Measurements from ENCODE around the gene HIVEP1.

HIVEP1 gene

GRCh38 chr6:11983306-11983705 is 28.8 kb upstream of the HIVEP1 start:
- no peaks in the 10 kb centered on the region for H3K27me3 ChIP-seq (ENCODE audit: control insufficient read depth, insufficient read depth, low read length)

GRCh38 chr6:11987386-11987785 is 24.7 kb upstream of the HIVEP1 start:
- H3K4me2 ChIP-seq (ENCODE audit: low read length), result no peak overlapping the region
- no peaks in the 10 kb centered on the region for H3K4me1 ChIP-seq
- no peaks in the 10 kb centered on the region for H3K9me3 ChIP-seq (ENCODE audit: control insufficient read depth, low read length)
- H3K9ac ChIP-seq, result no peak overlapping the region
- no peak overlapping the region for H3K4me3 ChIP-seq (ENCODE audit: low read depth, low read length)
- H2AFZ ChIP-seq, result no peak overlapping the region
- no peaks in the 10 kb centered on the region for H3K36me3 ChIP-seq (ENCODE audit: control insufficient read depth, insufficient read depth, low read length)
- H3K79me2 ChIP-seq, result no peaks in the 10 kb centered on the region
- TF ChIP-seq CTCF (IDR thresholded peaks at IDR 0.05), result no peak
- no peaks in the 10 kb centered on the region for H3K27me3 ChIP-seq (ENCODE audit: control insufficient read depth, insufficient read depth, low read length)
- H3K27ac ChIP-seq, result no peak overlapping the region

More at GRCh38 chr6:11983306-11983705, 28.8 kb upstream of the HIVEP1 start:
- H3K27ac ChIP-seq, result no peak overlapping the region
- H3K4me1 ChIP-seq, result no peaks in the 10 kb centered on the region
- no peak overlapping the region for H2AFZ ChIP-seq
- no peaks in the 10 kb centered on the region for H3K9me3 ChIP-seq (ENCODE audit: control insufficient read depth, low read length)
- TF ChIP-seq CTCF (IDR thresholded peaks at IDR 0.05), result no peak
- no peak overlapping the region for H3K4me3 ChIP-seq (ENCODE audit: low read depth, low read length)
- H3K9ac ChIP-seq, result no peak overlapping the region
- no peaks in the 10 kb centered on the region for H3K36me3 ChIP-seq (ENCODE audit: control insufficient read depth, insufficient read depth, low read length)
- no peaks in the 10 kb centered on the region for H3K79me2 ChIP-seq
- no peak overlapping the region for H3K4me2 ChIP-seq (ENCODE audit: low read length)

- Histone ChIP-seq H3K36me3 (ENCODE audit: control insufficient read depth, insufficient read depth, low read length) (no peaks in the 10 kb centered on the region), H3K9ac (no peak overlapping the region), H3K9me3 (ENCODE audit: control insufficient read depth, low read length) (no peaks in the 10 kb centered on the region), H3K4me1 (no peaks in the 10 kb centered on the region), H3K4me3 (ENCODE audit: low read depth, low read length) (no peak overlapping the region), H3K79me2 (no peaks in the 10 kb centered on the region), H3K4me2 (ENCODE audit: low read length) (no peak overlapping the region), H2AFZ (no peak overlapping the region), H3K27ac (no peak overlapping the region), H3K27me3 (ENCODE audit: control insufficient read depth, insufficient read depth, low read length) (no peaks in the 10 kb centered on the region)
- no peak for TF ChIP-seq CTCF (IDR thresholded peaks at IDR 0.05)
Observed at GRCh38 chr6:11989386-11989785, 22.7 kb upstream of the HIVEP1 start.

- Histone ChIP-seq H3K36me3 (ENCODE audit: control insufficient read depth, insufficient read depth, low read length) (no peaks in the 10 kb centered on the region), H3K4me3 (ENCODE audit: low read depth, low read length) (no peak overlapping the region), H2AFZ (no peak overlapping the region), H3K27ac (no peak overlapping the region), H3K9ac (no peak overlapping the region), H3K4me2 (ENCODE audit: low read length) (no peak overlapping the region), H3K27me3 (ENCODE audit: control insufficient read depth, insufficient read depth, low read length) (no peaks in the 10 kb centered on the region), H3K79me2 (no peaks in the 10 kb centered on the region), H3K9me3 (ENCODE audit: control insufficient read depth, low read length) (no peaks in the 10 kb centered on the region), H3K4me1 (no peaks in the 10 kb centered on the region)
- TF ChIP-seq CTCF (IDR thresholded peaks at IDR 0.05), result no peak
Observed at GRCh38 chr6:11992086-11992485, 20.0 kb upstream of the HIVEP1 start.

GRCh38 chr6:11994875-11995461 is 17.1 kb upstream of the HIVEP1 start:
- H2AFZ ChIP-seq, result no peak overlapping the region
- no peak for TF ChIP-seq CTCF (IDR thresholded peaks at IDR 0.05)
- no peak overlapping the region for H3K4me3 ChIP-seq (ENCODE audit: low read depth, low read length)
- H3K4me1 ChIP-seq, result peaks cover 6% of the 10 kb centered on the region
- H3K4me2 ChIP-seq (ENCODE audit: low read length), result no peak overlapping the region
- no peaks in the 10 kb centered on the region for H3K9me3 ChIP-seq (ENCODE audit: control insufficient read depth, low read length)
- H3K27me3 ChIP-seq (ENCODE audit: control insufficient read depth, insufficient read depth, low read length), result no peaks in the 10 kb centered on the region
- H3K9ac ChIP-seq, result no peak overlapping the region
- H3K27ac ChIP-seq, result no peak overlapping the region
- no peaks in the 10 kb centered on the region for H3K36me3 ChIP-seq (ENCODE audit: control insufficient read depth, insufficient read depth, low read length)
- no peaks in the 10 kb centered on the region for H3K79me2 ChIP-seq
